GM23248 (cell line): ENCODE results near the gene CLSTN3.

ENCODE experiments used
- EZH2 ChIP-seq: fragments of 200-600 bp; sonication (generic); IDR thresholded peaks from 2 replicates; pipeline ENCODE4 v1.6.1; 2018; ENCODE audit warnings: antibody characterized with exemption, mild to moderate bottlenecking; ENCODE audit not compliant: insufficient read depth, poor library complexity, severe bottlenecking
- EZH2phosphoT487 ChIP-seq: fragments of 200-600 bp; sonication (generic); IDR thresholded peaks from 2 replicates; pipeline ENCODE4 v1.6.1; 2018; ENCODE audit warnings: antibody characterized with exemption, moderate library complexity, mild to moderate bottlenecking, low read depth; ENCODE audit not compliant: insufficient read depth

DNA sequence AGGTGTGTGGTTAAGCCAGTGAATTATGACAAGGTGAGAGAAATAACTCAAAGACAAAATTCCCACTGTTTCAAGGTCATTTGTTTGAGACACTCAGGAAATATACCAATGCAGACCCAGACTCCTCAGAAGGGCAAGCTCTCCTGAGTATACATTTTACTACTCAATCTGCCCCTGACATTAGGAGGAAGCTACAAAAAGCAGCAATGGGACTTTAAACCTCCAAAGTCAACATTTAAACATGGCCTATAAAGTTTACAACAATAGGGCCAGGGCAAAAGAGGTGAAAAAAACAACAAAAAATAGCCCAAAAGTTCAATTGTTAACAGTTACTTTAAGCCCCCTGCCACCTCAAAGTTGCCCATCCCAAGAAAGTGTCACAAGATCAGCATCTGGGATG, 39.8 kb downstream of the CLSTN3 start:
- TF ChIP-seq EZH2 (no peak), EZH2phosphoT487 (no peak)
